ENCODE results near the gene MAT1A.

- TF ChIP-seq POLR2A (conservative IDR thresholded peaks at IDR 0.05), result no peak
- TF ChIP-seq TAF1 (IDR thresholded peaks at IDR 0.05; ENCODE audit: control insufficient read depth, extremely low read depth, insufficient read depth, low read length, severe bottlenecking), result no peak
- TF ChIP-seq CUX1 (CRISPR knock-in tag; IDR thresholded peaks at IDR 0.05), result no peak
- no peak for TF ChIP-seq FOXA1 (IDR thresholded peaks at IDR 0.05; ENCODE audit: borderline replicate concordance)
- no peak for TF ChIP-seq CTCF (IDR thresholded peaks at IDR 0.05 in 2 of 3, conservative IDR thresholded peaks at IDR 0.05 in 1 of 3; ENCODE audit: insufficient read depth in 2 of 3, low read depth in 1 of 3, low read length in 3 of 3)
- no peak for TF ChIP-seq SP1 (CRISPR knock-in tag; IDR thresholded peaks at IDR 0.05)
- TF ChIP-seq ZNF79 (CRISPR knock-in tag; IDR thresholded peaks at IDR 0.05; ENCODE audit: low read depth), result no peak
- no peak for TF ChIP-seq EZH2 (IDR thresholded peaks at IDR 0.05; ENCODE audit: borderline replicate concordance, low read depth, low read length)
- no peak for TF ChIP-seq KAT2B (IDR thresholded peaks at IDR 0.05; ENCODE audit: low read depth, low read length)
Measured at GRCh38 chr10:80283119-80283518, 6.3 kb downstream of the MAT1A start.

Data from K562 (cell line).